ENCODE measurements around the gene SDC1.

The SDC1 gene

DNA sequence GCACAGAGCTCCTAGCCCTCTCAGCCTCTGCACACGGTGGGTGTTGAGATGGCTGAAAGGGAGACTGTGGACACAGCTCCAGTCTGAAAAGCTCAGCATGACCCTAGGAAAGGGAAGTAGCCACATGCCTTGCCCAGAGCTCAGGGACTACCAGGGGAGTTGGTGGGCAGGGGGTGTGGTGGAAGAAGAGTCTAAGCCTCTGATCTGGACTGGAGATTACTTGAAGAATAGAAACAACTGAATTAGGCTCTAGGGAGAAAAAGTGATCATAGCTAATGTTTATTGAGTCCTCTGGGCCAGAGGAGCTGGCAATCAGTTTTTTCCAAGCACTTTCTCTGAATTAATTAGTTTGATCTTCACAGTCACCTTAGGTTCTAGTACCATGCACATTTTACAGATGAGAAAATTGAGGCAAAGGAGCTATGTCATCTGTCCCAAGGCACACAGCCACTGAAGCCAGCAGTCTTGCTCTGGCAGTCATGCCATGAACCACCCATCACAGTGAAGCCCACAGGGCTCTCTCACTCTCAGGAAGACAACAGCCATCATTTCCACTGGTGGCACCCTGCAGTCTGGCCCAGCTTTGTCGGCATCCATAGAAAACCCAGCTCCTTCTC, 10.3 kb downstream of the SDC1 start:
- DNase-seq (ENCODE audit: low read depth in 2 of 2) = no peak

GRCh38 chr2:20213651-20214565, 11.0 kb downstream of the SDC1 start:
- DNase-seq (ENCODE audit: low read depth in 2 of 2) = no peak

- DNase-seq (ENCODE audit: low read depth in 2 of 2) = no peak
Observed at GRCh38 chr2:20212871-20213503, 11.9 kb downstream of the SDC1 start.

- DNase-seq (ENCODE audit: low read depth in 2 of 2) = no peak
Observed at GRCh38 chr2:20212459-20212870, 12.5 kb downstream of the SDC1 start.

GRCh38 chr2:20211860-20212458, 13.0 kb downstream of the SDC1 start:
- DNase-seq (ENCODE audit: low read depth in 2 of 2) = no peak

- DNase-seq (ENCODE audit: low read depth in 2 of 2) = no peak
Observed at GRCh38 chr2:20211420-20211819, 13.5 kb downstream of the SDC1 start.

DNA sequence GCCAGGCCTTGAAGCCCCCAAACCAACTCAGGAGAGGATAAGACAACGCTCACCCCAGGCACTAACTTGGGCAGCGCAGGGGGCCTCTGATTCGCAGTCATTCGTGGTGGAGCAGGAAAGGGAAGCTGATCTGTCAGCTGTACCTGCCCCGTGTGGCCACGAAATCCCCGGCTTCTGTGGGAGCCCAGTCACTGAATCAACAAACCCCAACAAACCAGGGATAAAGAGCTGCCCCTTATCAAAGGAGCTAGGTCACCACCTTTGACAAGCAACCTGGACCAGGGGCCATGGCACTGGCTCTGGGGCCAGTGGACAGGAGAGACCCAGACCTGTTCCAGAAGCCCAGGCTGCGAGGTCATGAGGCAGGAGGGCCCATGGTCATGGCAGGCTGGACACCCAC, 14.5 kb downstream of the SDC1 start:
- no peak for DNase-seq (ENCODE audit: low read depth in 2 of 2)

DNA sequence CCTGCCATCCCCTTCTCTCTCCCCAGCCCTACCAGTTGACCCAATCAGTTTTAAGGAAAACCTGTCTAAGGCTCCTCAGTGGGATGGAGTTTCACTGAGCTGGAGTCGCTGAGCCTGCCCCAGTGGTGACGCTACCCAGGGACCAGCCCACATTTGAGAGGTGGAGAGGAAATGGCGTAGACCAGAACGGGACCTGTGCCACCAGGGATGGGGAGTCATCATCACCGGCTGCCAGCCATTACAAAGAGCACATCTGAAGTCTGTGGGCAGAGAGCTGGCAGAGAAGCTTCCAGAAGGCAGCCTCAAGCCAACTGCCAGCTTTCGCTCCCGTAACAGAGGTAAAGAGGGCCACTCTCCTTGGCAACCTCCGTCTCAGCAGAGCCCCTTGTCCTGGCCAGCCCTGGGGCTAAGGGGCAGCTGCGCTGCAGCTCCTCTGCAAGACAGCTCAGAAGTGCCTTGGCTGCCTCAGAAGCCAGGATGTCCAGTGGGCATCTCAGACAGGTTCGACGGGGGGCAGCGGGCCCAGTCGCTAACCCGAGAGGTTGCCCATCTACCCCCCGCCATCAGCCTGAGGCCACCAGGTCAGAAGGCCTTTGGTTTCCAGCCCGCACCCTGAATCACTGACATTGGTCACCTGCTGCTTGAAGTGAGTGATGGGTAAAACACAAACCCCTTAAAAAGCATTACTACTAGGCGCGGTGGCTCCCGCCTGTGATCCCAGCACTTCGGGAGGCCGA, 15.4 kb downstream of the SDC1 start:
- DNase-seq (ENCODE audit: low read depth in 2 of 2) = no peak

GRCh38 chr2:20208476-20208859, 16.5 kb downstream of the SDC1 start:
- no peak for DNase-seq (ENCODE audit: low read depth in 2 of 2)

- DNase-seq (ENCODE audit: low read depth in 2 of 2) = no peak
Observed at GRCh38 chr2:20207051-20207450, 17.9 kb downstream of the SDC1 start.

GRCh38 chr2:20205915-20206524, 18.9 kb downstream of the SDC1 start:
- DNase-seq (ENCODE audit: low read depth in 2 of 2) = no peak

DNA sequence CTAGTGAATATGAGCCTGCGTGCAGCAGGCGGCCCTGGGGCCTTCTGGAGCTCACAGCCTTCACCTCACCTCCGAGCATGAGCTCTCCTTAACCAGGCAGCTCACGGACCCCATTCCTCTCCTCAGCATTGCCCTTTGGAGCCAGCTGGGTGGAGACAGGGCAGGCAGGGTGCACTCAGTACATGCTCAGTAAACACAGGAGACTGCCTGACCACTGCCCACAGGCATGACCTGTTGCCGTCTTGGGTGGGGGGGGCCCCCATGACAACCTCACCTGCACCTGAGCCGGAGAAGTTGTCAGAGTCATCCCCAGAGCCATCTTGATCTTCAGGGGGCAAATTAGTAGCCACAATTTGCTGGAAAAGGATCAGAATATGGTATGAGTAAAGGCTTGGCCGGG, 19.9 kb downstream of the SDC1 start:
- no peak for DNase-seq (ENCODE audit: low read depth in 2 of 2)

- DNase-seq (ENCODE audit: low read depth in 2 of 2) = no peak
Observed at GRCh38 chr2:20203521-20204225, 21.3 kb downstream of the SDC1 start.

DNA sequence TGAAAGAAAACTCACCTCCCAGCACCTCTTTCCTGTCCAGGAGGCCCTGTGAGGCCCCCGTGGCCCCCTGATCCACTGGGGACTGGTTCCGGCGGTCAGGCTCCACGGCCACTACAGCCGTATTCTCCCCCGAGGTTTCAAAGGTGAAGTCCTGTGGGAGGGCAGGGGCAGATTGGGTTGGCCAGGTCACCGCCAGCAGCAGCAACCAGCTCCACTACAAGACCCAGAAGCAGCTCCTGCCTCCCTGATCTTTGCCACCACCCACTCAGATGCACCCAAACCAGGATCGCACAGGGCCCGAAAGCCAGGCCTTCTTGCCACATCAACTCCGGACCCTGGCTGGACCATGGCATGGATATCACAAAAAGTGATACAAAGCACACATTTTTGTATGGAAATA, 21.9 kb downstream of the SDC1 start:
- no peak for DNase-seq (ENCODE audit: low read depth in 2 of 2)

- DNase-seq (ENCODE audit: low read depth in 2 of 2) = no peak
Observed at GRCh38 chr2:20201671-20202070, 23.3 kb downstream of the SDC1 start.

GRCh38 chr2:20200697-20201555, 24.0 kb downstream of the SDC1 start:
- no peak for DNase-seq (ENCODE audit: low read depth in 2 of 2)

- DNase-seq (ENCODE audit: low read depth in 2 of 2) = no peak
Observed at GRCh38 chr2:20199633-20200270, 25.2 kb downstream of the SDC1 start.

DNA sequence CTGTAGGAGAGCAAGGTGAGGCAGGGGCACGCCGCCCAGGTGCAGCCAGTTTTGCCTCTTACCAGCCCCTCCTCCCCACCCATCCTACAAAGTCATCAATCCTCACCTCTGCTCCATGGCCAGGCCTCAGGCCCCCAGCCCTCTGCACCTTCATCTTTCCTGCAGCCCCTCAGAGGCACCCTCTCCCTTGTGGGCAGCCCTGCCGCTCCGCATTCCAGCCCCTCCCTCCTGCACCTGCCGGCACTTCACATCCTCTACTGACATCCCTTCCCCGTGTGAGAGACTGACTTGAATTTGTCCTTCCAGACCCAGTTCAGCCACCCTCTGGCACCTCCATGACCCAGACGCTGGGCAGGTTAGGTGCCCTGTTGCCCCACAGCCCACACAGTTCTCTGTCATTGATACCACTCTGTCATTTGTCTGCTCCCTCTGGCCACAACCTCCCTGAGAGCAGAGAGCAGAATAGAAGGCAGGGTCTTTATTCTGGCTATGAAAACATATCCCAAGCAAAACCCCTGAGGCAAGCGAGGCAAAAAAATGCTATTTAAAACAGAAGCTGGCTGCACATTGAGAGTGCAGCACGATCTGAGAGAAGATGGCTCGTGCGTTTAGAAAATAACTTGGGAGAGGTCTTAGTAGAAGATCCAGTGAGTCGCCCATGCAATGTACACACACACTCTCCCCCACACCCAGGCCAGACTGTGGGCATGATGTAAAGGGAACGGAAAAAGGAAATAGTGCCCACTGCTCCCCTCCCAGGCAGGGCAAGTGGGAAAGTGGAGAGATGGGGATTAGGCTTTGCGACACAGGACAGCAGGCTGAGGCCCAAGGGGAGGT, 25.9 kb downstream of the SDC1 start:
- DNase-seq (ENCODE audit: low read depth in 2 of 2) = no peak
